Measurements from ENCODE around the gene DENND5A. TPM values are rescaled to one million over a fixed set of nuclear protein-coding genes. Genes with fewer than 3 reads are reported as not detected.
"Not testable (repeated sequence)": the region's sequence is repeated elsewhere in the genome, so short reads cannot be mapped to it uniquely, and the experiment has no call there.

DENND5A gene
- total RNA-seq, 1 donor from 2014 or later: 75.3 TPM

DNA sequence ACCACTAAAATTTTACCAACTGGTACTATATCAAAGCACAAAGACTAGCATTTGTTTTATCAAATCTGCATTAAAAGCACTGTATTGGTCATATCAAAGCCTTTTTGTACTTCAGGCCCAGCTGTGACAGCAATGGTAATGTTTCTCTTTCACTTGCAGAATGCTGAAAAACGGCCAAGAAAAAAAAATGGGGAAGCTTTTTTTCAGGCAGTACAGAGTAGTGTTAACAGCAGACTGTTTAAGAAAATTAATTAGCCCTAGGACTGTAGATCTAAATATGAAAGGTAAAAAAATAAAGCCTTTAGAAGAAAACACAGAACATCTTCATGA lies 33.3 kb downstream of the DENND5A start:
- Mint-ChIP-seq H3K9me3 (ENCODE audit: low read depth) (peaks cover 19% of the 10 kb centered on the region), H3K4me1 (ENCODE audit: low read depth) (peaks cover 18% of the 10 kb centered on the region), H3K27me3 (no peaks in the 10 kb centered on the region), H3K36me3 (ENCODE audit: insufficient read depth) (peaks cover 18% of the 10 kb centered on the region), H3K4me3 (ENCODE audit: low read depth) (no peak overlapping the region), H3K27ac (peak overlapping the region; percentile 50)
- TF ChIP-seq, protein P1, sequence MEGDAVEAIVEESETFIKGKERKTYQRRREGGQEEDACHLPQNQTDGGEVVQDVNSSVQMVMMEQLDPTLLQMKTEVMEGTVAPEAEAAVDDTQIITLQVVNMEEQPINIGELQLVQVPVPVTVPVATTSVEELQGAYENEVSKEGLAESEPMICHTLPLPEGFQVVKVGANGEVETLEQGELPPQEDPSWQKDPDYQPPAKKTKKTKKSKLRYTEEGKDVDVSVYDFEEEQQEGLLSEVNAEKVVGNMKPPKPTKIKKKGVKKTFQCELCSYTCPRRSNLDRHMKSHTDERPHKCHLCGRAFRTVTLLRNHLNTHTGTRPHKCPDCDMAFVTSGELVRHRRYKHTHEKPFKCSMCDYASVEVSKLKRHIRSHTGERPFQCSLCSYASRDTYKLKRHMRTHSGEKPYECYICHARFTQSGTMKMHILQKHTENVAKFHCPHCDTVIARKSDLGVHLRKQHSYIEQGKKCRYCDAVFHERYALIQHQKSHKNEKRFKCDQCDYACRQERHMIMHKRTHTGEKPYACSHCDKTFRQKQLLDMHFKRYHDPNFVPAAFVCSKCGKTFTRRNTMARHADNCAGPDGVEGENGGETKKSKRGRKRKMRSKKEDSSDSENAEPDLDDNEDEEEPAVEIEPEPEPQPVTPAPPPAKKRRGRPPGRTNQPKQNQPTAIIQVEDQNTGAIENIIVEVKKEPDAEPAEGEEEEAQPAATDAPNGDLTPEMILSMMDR (IDR thresholded peaks at IDR 0.05; ENCODE audit: unreplicated experiment): no peak
- DNase-seq (ENCODE audit: low spot score, unreplicated experiment): no peak

DNA sequence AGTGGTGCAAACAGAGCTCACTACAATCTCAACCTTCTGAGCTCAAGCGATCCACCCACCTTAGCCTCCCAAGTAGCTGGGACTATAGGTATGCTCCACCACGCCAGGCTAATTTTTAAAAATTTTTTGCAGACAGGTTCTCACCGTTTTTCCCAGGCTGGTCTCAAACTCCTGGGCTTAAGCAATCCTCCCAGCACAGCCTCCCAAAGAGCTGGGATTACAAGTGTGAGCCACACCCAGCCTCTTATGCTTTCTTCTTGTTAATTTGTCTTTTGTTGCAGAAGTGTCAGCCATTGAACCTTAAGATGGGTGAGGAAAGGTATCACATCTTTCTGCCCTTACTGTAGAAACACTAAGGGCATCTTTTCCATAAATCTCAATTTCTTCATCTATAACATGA lies 34.9 kb downstream of the DENND5A start:
- Mint-ChIP-seq H3K4me3 (ENCODE audit: low read depth) (no peak overlapping the region), H3K4me1 (ENCODE audit: low read depth) (peaks cover 18% of the 10 kb centered on the region), H3K9me3 (ENCODE audit: low read depth) (peaks cover 14% of the 10 kb centered on the region), H3K27me3 (no peaks in the 10 kb centered on the region), H3K27ac (peak overlapping the region; percentile 63), H3K36me3 (ENCODE audit: insufficient read depth) (peaks cover 14% of the 10 kb centered on the region)
- no peak for DNase-seq (ENCODE audit: low spot score, unreplicated experiment)
- TF ChIP-seq, protein P1 (IDR thresholded peaks at IDR 0.05; ENCODE audit: unreplicated experiment): no peak

DNA sequence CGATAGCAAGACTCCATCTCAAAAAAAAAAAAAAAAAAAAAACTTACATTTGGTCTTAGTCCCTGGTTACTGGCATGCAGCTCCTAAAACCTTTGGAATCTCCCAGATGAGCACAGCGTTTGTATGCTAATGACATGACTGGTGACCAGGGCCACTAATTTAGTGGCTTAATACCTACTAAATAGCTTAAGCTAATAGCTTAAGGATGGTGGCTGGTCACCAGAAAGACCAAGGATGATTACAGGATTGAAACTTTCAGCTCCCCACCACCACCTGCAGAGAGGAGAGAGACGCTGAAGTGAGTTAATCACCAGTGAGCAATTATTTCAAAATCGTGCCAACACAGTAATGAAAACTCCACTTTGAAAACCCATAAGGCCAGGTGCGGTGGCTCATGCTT lies 37.1 kb downstream of the DENND5A start:
- H3K4me1 Mint-ChIP-seq (ENCODE audit: low read depth): peaks cover 18% of the 10 kb centered on the region
- H3K36me3 Mint-ChIP-seq (ENCODE audit: insufficient read depth): peaks cover 2% of the 10 kb centered on the region
- H3K27ac Mint-ChIP-seq: no peak overlapping the region
- H3K9me3 Mint-ChIP-seq (ENCODE audit: low read depth): no peaks in the 10 kb centered on the region
- TF ChIP-seq, protein P1 (IDR thresholded peaks at IDR 0.05; ENCODE audit: unreplicated experiment): no peak
- H3K27me3 Mint-ChIP-seq: no peaks in the 10 kb centered on the region
- no peak overlapping the region for H3K4me3 Mint-ChIP-seq (ENCODE audit: low read depth)
- DNase-seq (ENCODE audit: low spot score, unreplicated experiment): no peak

DNA sequence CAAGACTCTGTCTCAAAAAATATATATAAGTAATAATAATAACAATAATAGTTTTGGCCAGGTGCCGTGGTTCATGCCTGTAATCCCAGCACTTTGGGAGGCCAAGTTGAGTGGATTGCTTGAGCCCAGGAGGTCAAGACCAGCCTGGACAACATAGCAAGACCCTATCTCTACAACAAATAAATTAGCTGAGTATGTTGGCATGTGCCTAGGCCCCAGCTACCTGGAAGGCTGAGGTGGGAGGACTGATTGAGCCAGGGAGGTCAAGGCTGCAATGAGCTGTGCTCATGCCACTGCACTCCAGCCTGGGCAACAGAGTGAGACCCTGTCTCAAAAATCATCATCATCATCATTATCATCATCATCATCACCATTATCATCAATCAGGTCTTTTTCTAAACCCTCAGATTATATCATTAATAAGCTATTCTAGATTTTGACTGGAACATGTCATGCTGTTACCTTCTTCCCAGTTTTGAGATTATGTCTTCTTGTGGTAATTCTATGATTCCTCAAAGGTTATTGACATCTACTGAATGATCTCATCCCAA lies 39.3 kb downstream of the DENND5A start:
- DNase-seq (ENCODE audit: low spot score, unreplicated experiment): no peak
- Mint-ChIP-seq H3K9me3 (ENCODE audit: low read depth) (no peaks in the 10 kb centered on the region), H3K27me3 (no peaks in the 10 kb centered on the region)

DNA sequence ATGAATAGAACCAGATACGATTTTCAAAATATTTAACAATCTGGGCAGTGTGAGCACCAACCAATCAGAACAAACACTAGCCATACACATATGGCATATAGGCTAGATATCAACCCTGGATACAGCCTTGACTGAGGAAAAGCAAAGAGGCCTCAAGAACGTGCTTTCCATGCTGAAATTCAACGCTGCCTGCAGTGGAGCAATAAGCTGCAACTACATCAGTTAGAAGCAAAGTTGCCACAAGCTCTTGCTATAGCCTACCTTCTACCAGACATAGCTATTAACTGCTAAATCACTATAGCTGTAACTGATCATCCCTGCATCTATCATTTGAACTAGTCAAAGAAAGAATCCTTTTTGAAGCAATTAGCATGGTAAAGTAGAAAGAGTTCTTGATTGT lies 42.5 kb downstream of the DENND5A start:
- Mint-ChIP-seq H3K27ac (no peak overlapping the region), H3K36me3 (ENCODE audit: insufficient read depth) (peaks cover 2% of the 10 kb centered on the region), H3K9me3 (ENCODE audit: low read depth) (no peaks in the 10 kb centered on the region), H3K4me3 (ENCODE audit: low read depth) (no peak overlapping the region), H3K27me3 (no peaks in the 10 kb centered on the region), H3K4me1 (ENCODE audit: low read depth) (no peaks in the 10 kb centered on the region)
- TF ChIP-seq, protein P1 (IDR thresholded peaks at IDR 0.05; ENCODE audit: unreplicated experiment): no peak
- DNase-seq (ENCODE audit: low spot score, unreplicated experiment): no peak

More for the DNA sequence above, 39.3 kb downstream of the DENND5A start:
- no peak overlapping the region for H3K27ac Mint-ChIP-seq
- H3K4me3 Mint-ChIP-seq (ENCODE audit: low read depth): no peak overlapping the region
- peaks cover 2% of the 10 kb centered on the region for H3K36me3 Mint-ChIP-seq (ENCODE audit: insufficient read depth)
- H3K4me1 Mint-ChIP-seq (ENCODE audit: low read depth): peaks cover 10% of the 10 kb centered on the region
- TF ChIP-seq, protein P1 (IDR thresholded peaks at IDR 0.05; ENCODE audit: unreplicated experiment): no peak

DNA sequence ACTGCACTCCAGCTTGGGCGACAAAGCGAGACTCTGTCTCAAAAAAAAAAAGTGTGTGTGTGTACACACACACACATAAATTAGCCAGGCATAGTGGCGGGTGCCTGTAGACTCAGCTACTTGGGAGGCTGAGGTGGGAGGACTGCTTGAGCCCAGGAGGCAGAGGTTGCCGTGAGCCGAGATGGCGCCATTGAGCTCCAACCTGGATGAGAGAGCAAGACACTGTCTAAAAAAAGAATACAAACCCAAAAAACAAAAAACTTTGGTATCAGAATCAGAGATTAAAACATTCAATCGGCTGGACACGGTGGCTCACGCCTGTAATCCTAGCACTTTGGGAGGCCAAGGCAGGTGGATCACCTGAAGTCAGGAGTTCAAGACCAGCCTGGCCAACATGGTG lies 44.3 kb downstream of the DENND5A start:
- H3K27me3 Mint-ChIP-seq; H3K36me3 Mint-ChIP-seq (ENCODE audit: insufficient read depth); DNase-seq (ENCODE audit: low spot score, unreplicated experiment); H3K27ac Mint-ChIP-seq; H3K4me1 Mint-ChIP-seq (ENCODE audit: low read depth); H3K9me3 Mint-ChIP-seq (ENCODE audit: low read depth); H3K4me3 Mint-ChIP-seq (ENCODE audit: low read depth): not testable (repeated sequence)
